BJ (cell line): ENCODE measurements around the gene MGRN1. TPM values are rescaled to one million over a fixed set of nuclear protein-coding genes. Genes with fewer than 3 reads are reported as not detected.

Experiments
- CTCF ChIA-PET: fragments of 350-600 bp; formaldehyde crosslinking; extraction: SDS; loops from one replicate; lab custom pipeline; 2021; ENCODE audit warnings: antibody characterized with exemption, inconsistent platforms; lab: Yijun Ruan, JAX
- POLR2A ChIA-PET: fragments of 300-600 bp; sonication (Branson Sonifier 250); formaldehyde crosslinking; extraction: SDS; loops from one replicate; lab custom pipeline; 2021; ENCODE audit warnings: antibody characterized with exemption; lab: Charles Lee
- DNase-seq: peaks from one replicate; pipeline ENCODE4 v3.0.0-alpha.2; 2011; ENCODE audit warnings: low read depth
- H3K27me3 ChIP-seq: 2 replicates; pipeline ENCODE4 v1.6.0; 2011; ENCODE audit warnings: low read length; ENCODE audit not compliant: control insufficient read depth, insufficient read depth
- H3K36me3 ChIP-seq: 2 replicates; pipeline ENCODE4 v1.5.1; 2011; ENCODE audit warnings: low read length; ENCODE audit not compliant: control insufficient read depth, insufficient read depth
- H3K4me3 ChIP-seq: 2 replicates; pipeline ENCODE4 v1.5.1; 2011; ENCODE audit warnings: low read depth, mild to moderate bottlenecking, control low read depth, low read length
- CTCF ChIP-seq: IDR thresholded peaks from 2 replicates; pipeline ENCODE4 v1.5.1; 2011; ENCODE audit warnings: low read depth, mild to moderate bottlenecking, control low read depth, inconsistent platforms, low read length, moderate library complexity; ENCODE audit not compliant: insufficient read depth
- polyA plus RNA-seq: library from polyadenylated mRNA; depleted of rRNA; stranded (reverse); fragments of >200 nt; gene quantifications from 2 replicates; pipeline ENCODE4 v1.2.3, GENCODE V29; 2011

The MGRN1 gene
- polyA plus RNA-seq, 1 experiment: 4.5 TPM

- POLR2A ChIA-PET: no interaction called here
These were observed 50.4 kb downstream of the MGRN1 start for GRCh38 chr16:4674926-4675530.

GRCh38 chr16:4675864-4676786, 51.5 kb downstream of the MGRN1 start:
- H3K27me3 ChIP-seq: no peaks in the 10 kb centered on the region
- ChIA-PET POLR2A (interaction anchor here (0.6 kb wide), 1 partner anchor 128 kb away, joined by 3 read pairs; no protein-coding TSS in a partner anchor), CTCF (no interaction called here)
- no peak overlapping the region for H3K4me3 ChIP-seq
- DNase-seq: no peak
- peaks cover 24% of the 10 kb centered on the region for H3K36me3 ChIP-seq
- TF ChIP-seq CTCF: no peak

More at GRCh38 chr16:4674926-4675530, 50.4 kb downstream of the MGRN1 start:
- Histone ChIP-seq H3K36me3 (peaks cover 21% of the 10 kb centered on the region), H3K27me3 (no peaks in the 10 kb centered on the region), H3K4me3 (no peak overlapping the region)
- DNase-seq: no peak
- CTCF ChIA-PET: no interaction called here
- TF ChIP-seq CTCF: no peak

GRCh38 chr16:4676831-4677230, 52.2 kb downstream of the MGRN1 start:
- H3K27me3 ChIP-seq: no peaks in the 10 kb centered on the region
- no peak for TF ChIP-seq CTCF
- H3K36me3 ChIP-seq: peaks cover 22% of the 10 kb centered on the region
- ChIA-PET CTCF (interaction anchor here (0.6 kb wide), 1 partner anchor 1548 kb away, joined by 3 read pairs; no protein-coding TSS in a partner anchor), POLR2A (interaction anchor here (0.6 kb wide), 1 partner anchor 128 kb away, joined by 3 read pairs; no protein-coding TSS in a partner anchor)
- DNase-seq: no peak
- no peak overlapping the region for H3K4me3 ChIP-seq

- CTCF ChIA-PET: interaction anchor here (0.6 kb wide), 1 partner anchor 1548 kb away, joined by 3 read pairs; no protein-coding TSS in a partner anchor
- H3K27me3 ChIP-seq: no peaks in the 10 kb centered on the region
- POLR2A ChIA-PET: no interaction called here
- no peak overlapping the region for H3K4me3 ChIP-seq
- DNase-seq: no peak
- no peak for TF ChIP-seq CTCF
- H3K36me3 ChIP-seq: peaks cover 26% of the 10 kb centered on the region
These were observed 52.8 kb downstream of the MGRN1 start for GRCh38 chr16:4677390-4677789.

- no peak for DNase-seq
- Histone ChIP-seq H3K36me3 (peaks cover 30% of the 10 kb centered on the region), H3K27me3 (no peaks in the 10 kb centered on the region), H3K4me3 (no peak overlapping the region)
- no peak for TF ChIP-seq CTCF
- CTCF ChIA-PET: no interaction called here
- POLR2A ChIA-PET: no interaction called here
These were observed 53.4 kb downstream of the MGRN1 start for GRCh38 chr16:4677994-4678393.
